H1 (cell line): Measurements from ENCODE around the gene GOLGA7B. TPM values are rescaled to one million over a fixed set of nuclear protein-coding genes. Genes with fewer than 3 reads are reported as not detected.

Source experiments
- CTCF ChIA-PET: fragments of 300-600 bp; sonication (Branson Sonifier 250); formaldehyde crosslinking; loops from one replicate; lab custom pipeline; 2021; ENCODE audit not compliant: partially characterized antibody; lab: Charles Lee
- POLR2A ChIA-PET: fragments of 300-600 bp; sonication (Branson Sonifier 250); formaldehyde crosslinking; loops from one replicate; lab custom pipeline; 2021; ENCODE audit warnings: inconsistent platforms; ENCODE audit not compliant: partially characterized antibody; lab: Charles Lee
- DNase-seq, 2 experiments: peaks; one replicate each; pipeline versions ENCODE4 v3.0.0 to v3.0.0-alpha.2; 2010 to 2022; ENCODE audit warnings: low spot score in 2 of 2, low read depth in 1 of 2, mixed read lengths in 1 of 2
- FAIRE-seq: peaks from 2 replicates; lab custom pipeline; 2011; peaks lifted over from hg19 to GRCh38; lab: Jason Lieb, UNC
- H2AFZ ChIP-seq: 2 replicates; pipeline ENCODE4 v1.8.1; 2012; ENCODE audit warnings: low read length, inconsistent platforms
- H2AK5ac ChIP-seq: 2 replicates; pipeline ENCODE4 v1.6.1; 2013; ENCODE audit warnings: low read depth, low read length
- H2BK120ac ChIP-seq: replicated peaks from 2 replicates; pipeline ENCODE3; 2013; ENCODE audit warnings: low read depth, low read length, inconsistent platforms
- H2BK12ac ChIP-seq: 2 replicates; pipeline ENCODE4 v1.6.1; 2013; ENCODE audit warnings: low read depth, low read length
- H2BK15ac ChIP-seq: 2 replicates; pipeline ENCODE4 v1.6.1; 2013; ENCODE audit warnings: low read length
- H2BK20ac ChIP-seq: 2 replicates; pipeline ENCODE4 v1.6.1; 2013; ENCODE audit warnings: low read length
- H2BK5ac ChIP-seq: 2 replicates; pipeline ENCODE4 v1.6.1; 2013; ENCODE audit warnings: low read depth, low read length
- H3K14ac ChIP-seq: 2 replicates; pipeline ENCODE4 v1.6.1; 2013; ENCODE audit warnings: inconsistent platforms; ENCODE audit not compliant: insufficient read length
- H3K18ac ChIP-seq: 2 replicates; pipeline ENCODE4 v1.6.1; 2013; ENCODE audit warnings: low read length; ENCODE audit errors: extremely low read depth
- H3K23ac ChIP-seq: 2 replicates; pipeline ENCODE4 v1.6.1; 2013; ENCODE audit warnings: inconsistent platforms; ENCODE audit not compliant: insufficient read length
- H3K23me2 ChIP-seq: 2 replicates; pipeline ENCODE4 v1.6.1; 2013; ENCODE audit warnings: low read depth, low read length
- H3K27ac ChIP-seq: 2 replicates; pipeline ENCODE4 v1.6.1; 2011; ENCODE audit warnings: low read depth, low read length, inconsistent platforms
- H3K27me3 ChIP-seq, 4 experiments: replicated peaks in 1 of 4; 1 replicate in 1 of 4; 2 replicates in 3 of 4; pipeline versions ENCODE4 v1.6.1 to v1.8.1; 2011 to 2013; ENCODE audit warnings: low read length in 3 of 4, mild to moderate bottlenecking in 3 of 4, inconsistent platforms in 2 of 4, mixed read lengths in 2 of 4, moderate library complexity in 1 of 4; ENCODE audit not compliant: control insufficient read depth in 3 of 4, insufficient read depth in 3 of 4; ENCODE audit errors: extremely low read depth in 1 of 4
- H3K36me3 ChIP-seq, 4 experiments: 2 replicates each; pipeline versions ENCODE4 v1.6.1 to v1.8.1; 2011 to 2013; ENCODE audit warnings: mild to moderate bottlenecking in 4 of 4, low read length in 3 of 4, moderate library complexity in 2 of 4, control low read depth in 1 of 4, inconsistent platforms in 1 of 4; ENCODE audit not compliant: insufficient read depth in 4 of 4, control insufficient read depth in 2 of 4
- H3K4ac ChIP-seq: replicated peaks from 2 replicates; pipeline ENCODE3; 2013; ENCODE audit warnings: low read length, low read depth, mixed read lengths, inconsistent platforms; ENCODE audit not compliant: insufficient read length
- H3K4me1 ChIP-seq, 4 experiments: replicated peaks in 1 of 4; 1 replicate in 1 of 4; 2 replicates in 3 of 4; pipeline versions ENCODE4 v1.6.1 to v1.8.1; 2011 to 2013; ENCODE audit warnings: low read length in 3 of 4, inconsistent platforms in 2 of 4, mixed read lengths in 1 of 4; ENCODE audit not compliant: insufficient read depth in 4 of 4, control insufficient read depth in 3 of 4
- H3K4me2 ChIP-seq, 2 experiments: 2 replicates each; pipeline versions ENCODE4 v1.6.1 to v1.8.1; 2011 to 2013; ENCODE audit warnings: low read depth in 2 of 2, low read length in 2 of 2, control low read depth in 1 of 2, inconsistent platforms in 1 of 2, mild to moderate bottlenecking in 1 of 2; ENCODE audit not compliant: insufficient read depth in 1 of 2
- H3K4me3 ChIP-seq, 4 experiments: fragments of 200-600, 300-600 bp in 1 of 4; sonication (generic), shearing (Covaris generic), sonication (Bioruptor Twin) in 1 of 4; 2 replicates each; pipeline versions ENCODE4 v1.5.1 to v1.8.1; 2011 to 2016; ENCODE audit warnings: low read length in 4 of 4, low read depth in 3 of 4, control low read depth in 2 of 4, inconsistent platforms in 2 of 4, mild to moderate bottlenecking in 2 of 4, mixed read lengths in 1 of 4, moderate library complexity in 1 of 4; ENCODE audit not compliant: insufficient read depth in 2 of 4; ENCODE audit errors: extremely low read depth in 1 of 4
- H3K56ac ChIP-seq: replicated peaks from 2 replicates; pipeline ENCODE3; 2013; ENCODE audit warnings: low read depth, mild to moderate bottlenecking, mixed read lengths, low read length, inconsistent platforms; ENCODE audit not compliant: insufficient read length
- H3K79me1 ChIP-seq: 2 replicates; pipeline ENCODE4 v1.6.1; 2013; ENCODE audit warnings: low read depth, low read length, control low read depth
- H3K79me2 ChIP-seq, 2 experiments: 2 replicates each; pipeline versions ENCODE4 v1.6.1 to v1.8.1; 2012 to 2013; ENCODE audit warnings: low read length in 2 of 2, mild to moderate bottlenecking in 2 of 2, inconsistent platforms in 1 of 2; ENCODE audit not compliant: insufficient read depth in 2 of 2, control insufficient read depth in 1 of 2
- H3K9ac ChIP-seq, 4 experiments: replicated peaks in 1 of 4; 1 replicate in 1 of 4; 2 replicates in 3 of 4; pipeline versions ENCODE4 v1.6.1 to v1.8.1; 2011 to 2013; ENCODE audit warnings: low read depth in 3 of 4, low read length in 3 of 4, control low read depth in 2 of 4, mild to moderate bottlenecking in 2 of 4, moderate library complexity in 2 of 4, inconsistent platforms in 1 of 4; ENCODE audit errors: extremely low read depth in 1 of 4
- H3K9me3 ChIP-seq, 2 experiments: 2 replicates each; pipeline versions ENCODE4 v1.6.1 to v1.8.1; 2012 to 2013; ENCODE audit warnings: mild to moderate bottlenecking in 2 of 2, moderate library complexity in 2 of 2, control low read depth in 1 of 2, inconsistent platforms in 1 of 2, low read depth in 1 of 2, low read length in 1 of 2, mixed read lengths in 1 of 2; ENCODE audit not compliant: insufficient read depth in 2 of 2
- H4K20me1 ChIP-seq, 2 experiments: replicated peaks in 1 of 2; 2 replicates each; pipeline versions ENCODE3 to v1.8.1; 2011 to 2013; ENCODE audit warnings: inconsistent platforms in 2 of 2, low read length in 2 of 2, mild to moderate bottlenecking in 1 of 2; ENCODE audit not compliant: insufficient read depth in 2 of 2, control insufficient read depth in 1 of 2
- H4K5ac ChIP-seq: 2 replicates; pipeline ENCODE4 v1.6.1; 2013; ENCODE audit warnings: low read length, low read depth, mixed read lengths, inconsistent platforms; ENCODE audit not compliant: insufficient read length
- H4K8ac ChIP-seq: 2 replicates; pipeline ENCODE4 v1.8.0; 2013; ENCODE audit warnings: mild to moderate bottlenecking, moderate library complexity, low read length, inconsistent platforms; ENCODE audit not compliant: insufficient read depth; ENCODE audit errors: extremely low read depth
- H4K91ac ChIP-seq: replicated peaks from 2 replicates; pipeline ENCODE3; 2013; ENCODE audit warnings: low read length, mixed read lengths, inconsistent platforms; ENCODE audit not compliant: insufficient read length
- PHF8 ChIP-seq: fragments of 200-600 bp; sonication (generic); conservative IDR thresholded peaks from 2 replicates; pipeline ENCODE4 v1.7.1; 2012; ENCODE audit warnings: low read depth, mild to moderate bottlenecking, inconsistent platforms, low read length, moderate library complexity
- RAD21 ChIP-seq, 2 experiments: IDR thresholded peaks in 1 of 2; conservative IDR thresholded peaks in 1 of 2; 2 replicates each; pipeline ENCODE4 v1.6.1; 2011; ENCODE audit warnings: low read depth in 2 of 2, low read length in 2 of 2, improper control_type of control experiment in 1 of 2, inconsistent platforms in 1 of 2, mild to moderate bottlenecking in 1 of 2, moderate library complexity in 1 of 2
- SRF ChIP-seq: IDR thresholded peaks from 2 replicates; pipeline ENCODE4 v1.6.1; 2011; ENCODE audit warnings: mild to moderate bottlenecking, low read depth, low read length, moderate library complexity
- YY1 ChIP-seq: IDR thresholded peaks from 2 replicates; pipeline ENCODE4 v1.6.1; 2011; ENCODE audit warnings: low read depth, mild to moderate bottlenecking, low read length
- WGBS, 2 experiments: shearing (Covaris generic) in 1 of 2; methylation state at CpG; one replicate each; pipeline versions ENCODE4 v1.1.6 to v1.1.7; 2013 to 2015; ENCODE audit warnings: low lambda C conversion rate in 2 of 2, mixed read lengths in 2 of 2, inconsistent platforms in 1 of 2, low coverage in 1 of 2, missing lambda C conversion rate in 1 of 2; ENCODE audit not compliant: insufficient replicate concordance in 2 of 2, insufficient coverage in 1 of 2, insufficient read length in 1 of 2; ENCODE audit errors: extremely low coverage in 1 of 2, missing lambda C conversion rate in 1 of 2; 5-methylcytosine and 5-hydroxymethylcytosine counted together
- polyA plus RNA-seq, 7 experiments: library from polyadenylated mRNA; depleted of rRNA in 3 of 7; stranded (reverse) in 5 of 7; unstranded in 2 of 7; fragments of >200 nt in 5 of 7; fragments of 200-250 nt in 2 of 7; gene quantifications; 1 replicate in 5 of 7; 2 replicates in 1 of 7; 4 replicates in 1 of 7; pipeline versions ENCODE4 v1.2.1 to v1.2.3, GENCODE V29; 2011 to 2013; ENCODE audit warnings: missing spikeins in 2 of 7, mixed read lengths in 2 of 7
- total RNA-seq: library from RNA; stranded (reverse); fragmentation: NEBNext Ultra II Directional; extraction: Animal tissue kit (Norgen Biotek cat#: 25700); gene quantifications from 2 replicates; pipeline ENCODE4 v1.2.1, GENCODE V29; 2021
- TF ChIP-seq, protein P1 (sequence below), 3 experiments: IDR thresholded peaks; 1 replicate in 2 of 3; 2 replicates in 1 of 3; pipeline versions ENCODE4 v1.5.1 to v1.6.1; 2011; ENCODE audit warnings: low read length in 3 of 3, mild to moderate bottlenecking in 3 of 3, inconsistent platforms in 2 of 3, low read depth in 1 of 3, moderate library complexity in 1 of 3; ENCODE audit not compliant: insufficient read depth in 1 of 3; ENCODE audit errors: control extremely low read depth in 1 of 3

Gene GOLGA7B
- total and polyA plus RNA-seq, 2 of the 8 experiments (the other 6 are each of a cell fraction or from before 2014, with no cell fraction given) = 0.04 to 0.14 TPM

GRCh38 chr10:97903128-97904017 lies 53.7 kb downstream of the GOLGA7B start:
- WGBS, 2 experiments = 82% methylated on average over 9 of the region's 9 CpGs; no CpG with 5 or more reads in 1 of the 2 experiments
- H4K5ac ChIP-seq = no peak overlapping the region

More at GRCh38 chr10:97903128-97904017, 53.7 kb downstream of the GOLGA7B start:
- Histone ChIP-seq H2BK120ac (no peak overlapping the region), H3K4me3 (no peak overlapping the region), H2BK5ac (no peak overlapping the region), H3K56ac (no peak overlapping the region), H2AK5ac (no peak overlapping the region), H3K23ac (no peak overlapping the region), H4K8ac (no peak overlapping the region), H3K27ac (no peak overlapping the region), H2BK12ac (no peak overlapping the region), H3K9me3 (no peaks in the 10 kb centered on the region), H3K79me1 (no peaks in the 10 kb centered on the region), H2BK20ac (no peak overlapping the region; the same call in 1 of the 2 replicates), H3K4ac (no peak overlapping the region), H4K91ac (no peak overlapping the region), H2BK15ac (no peak overlapping the region), H3K79me2 (no peaks in the 10 kb centered on the region), H3K4me2 (no peak overlapping the region), H3K23me2 (no peaks in the 10 kb centered on the region), H3K18ac (no peak overlapping the region), H3K36me3 (no peaks in the 10 kb centered on the region), H3K27me3 (no peaks in the 10 kb centered on the region; a peak in 2 of 7 replicates), H3K4me1 (peaks cover 0 to 4% (median 1%) of the 10 kb centered on the region in 4 experiments; a peak in 3 of 7 replicates), H3K9ac (no peak overlapping the region), H3K14ac (no peak overlapping the region), H2AFZ (no peak overlapping the region), H4K20me1 (no peaks in the 10 kb centered on the region)
- DNase-seq (no peak), FAIRE-seq (no peak)
- ChIA-PET CTCF (interaction anchor here (0.6 to 9.6 kb wide), 20 partner anchors 9 to 463 kb away, joined by 3 to 87 read pairs (median 4); partner anchors contain the start of gene CRTAC1), POLR2A (interaction anchor here (1.0 to 1.3 kb wide), 3 partner anchors 10 to 116 kb away, joined by 3 read pairs; no protein-coding TSS in a partner anchor)
- no peak for TF ChIP-seq PHF8
- peak in 1 of 2 experiments; percentile 43; a peak in 2 of 4 replicates for TF ChIP-seq RAD21 (IDR thresholded peaks at IDR 0.05 in 1 of 2, conservative IDR thresholded peaks at IDR 0.05 in 1 of 2; ENCODE audit: low read depth in 2 of 2, low read length in 2 of 2)
- no peak for TF ChIP-seq YY1
- TF ChIP-seq SRF = no peak
- TF ChIP-seq, protein P1, sequence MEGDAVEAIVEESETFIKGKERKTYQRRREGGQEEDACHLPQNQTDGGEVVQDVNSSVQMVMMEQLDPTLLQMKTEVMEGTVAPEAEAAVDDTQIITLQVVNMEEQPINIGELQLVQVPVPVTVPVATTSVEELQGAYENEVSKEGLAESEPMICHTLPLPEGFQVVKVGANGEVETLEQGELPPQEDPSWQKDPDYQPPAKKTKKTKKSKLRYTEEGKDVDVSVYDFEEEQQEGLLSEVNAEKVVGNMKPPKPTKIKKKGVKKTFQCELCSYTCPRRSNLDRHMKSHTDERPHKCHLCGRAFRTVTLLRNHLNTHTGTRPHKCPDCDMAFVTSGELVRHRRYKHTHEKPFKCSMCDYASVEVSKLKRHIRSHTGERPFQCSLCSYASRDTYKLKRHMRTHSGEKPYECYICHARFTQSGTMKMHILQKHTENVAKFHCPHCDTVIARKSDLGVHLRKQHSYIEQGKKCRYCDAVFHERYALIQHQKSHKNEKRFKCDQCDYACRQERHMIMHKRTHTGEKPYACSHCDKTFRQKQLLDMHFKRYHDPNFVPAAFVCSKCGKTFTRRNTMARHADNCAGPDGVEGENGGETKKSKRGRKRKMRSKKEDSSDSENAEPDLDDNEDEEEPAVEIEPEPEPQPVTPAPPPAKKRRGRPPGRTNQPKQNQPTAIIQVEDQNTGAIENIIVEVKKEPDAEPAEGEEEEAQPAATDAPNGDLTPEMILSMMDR (IDR thresholded peaks at IDR 0.05; ENCODE audit: control extremely low read depth in 1 of 3, insufficient read depth in 1 of 3, low read depth in 1 of 3, low read length in 3 of 3) = peak in 1 of 3 experiments; percentile 12; a peak in 1 of 4 replicates
